Measurements from ENCODE around the gene GGCT.

The GGCT gene

GRCh38 chr7:30476459-30477145, 28.0 kb downstream of the GGCT start:
- DNase-seq: no peak

- DNase-seq: no peak
Measured at GRCh38 chr7:30475580-30475979, 29.0 kb downstream of the GGCT start.

- no peak for DNase-seq
Measured at GRCh38 chr7:30474893-30475292, 29.7 kb downstream of the GGCT start.

GRCh38 chr7:30474485-30474884, 30.1 kb downstream of the GGCT start:
- no peak for DNase-seq

GRCh38 chr7:30473903-30474302, 30.7 kb downstream of the GGCT start:
- DNase-seq: no peak

GRCh38 chr7:30472784-30473775, 31.5 kb downstream of the GGCT start:
- no peak for DNase-seq

GRCh38 chr7:30472081-30472783, 32.4 kb downstream of the GGCT start:
- no peak for DNase-seq

- no peak for DNase-seq
Measured at GRCh38 chr7:30471205-30471604, 33.4 kb downstream of the GGCT start.

GRCh38 chr7:30470771-30471170, 33.9 kb downstream of the GGCT start:
- DNase-seq: no peak

- DNase-seq: no peak
Measured at GRCh38 chr7:30470163-30470770, 34.4 kb downstream of the GGCT start.

GRCh38 chr7:30469303-30469702, 35.3 kb downstream of the GGCT start:
- no peak for DNase-seq

- DNase-seq: no peak
Measured at GRCh38 chr7:30468791-30469190, 35.8 kb downstream of the GGCT start.

- peak in 1 of 2 donors; percentile 34 for DNase-seq
Measured at GRCh38 chr7:30468041-30468440, 36.6 kb downstream of the GGCT start.

- DNase-seq: no peak
Measured at GRCh38 chr7:30467271-30467670, 37.4 kb downstream of the GGCT start.

- DNase-seq: no peak
Measured at GRCh38 chr7:30466266-30466665, 38.4 kb downstream of the GGCT start.

- no peak for DNase-seq
Measured at GRCh38 chr7:30465811-30466180, 38.8 kb downstream of the GGCT start.

- no peak for DNase-seq
Measured at GRCh38 chr7:30465046-30465810, 39.4 kb downstream of the GGCT start.

GRCh38 chr7:30464231-30464671, 40.4 kb downstream of the GGCT start:
- no peak for DNase-seq

GRCh38 chr7:30463405-30464145, 41.1 kb downstream of the GGCT start:
- DNase-seq: no peak

- no peak for DNase-seq
Measured at GRCh38 chr7:30462179-30462578, 42.5 kb downstream of the GGCT start.

- no peak for DNase-seq
Measured at GRCh38 chr7:30460246-30460633, 44.4 kb downstream of the GGCT start.
